ENCODE results near the gene PLA2G4E.

GRCh38 chr15:41937568-41937923 lies 83.3 kb downstream of the PLA2G4E start:
- no peak for TF ChIP-seq POLR2A (IDR thresholded peaks at IDR 0.05)
- no peak for TF ChIP-seq CTCF (IDR thresholded peaks at IDR 0.05)
